ENCODE results near the gene VIL1. TPM values are rescaled to one million over a fixed set of nuclear protein-coding genes. Genes with fewer than 3 reads are reported as not detected.

The VIL1 gene
- total and polyA plus RNA-seq, 2 of the 13 experiments (the other 11 are each of a cell fraction or from before 2014, with no cell fraction given), result 287 to 301 TPM

DNA sequence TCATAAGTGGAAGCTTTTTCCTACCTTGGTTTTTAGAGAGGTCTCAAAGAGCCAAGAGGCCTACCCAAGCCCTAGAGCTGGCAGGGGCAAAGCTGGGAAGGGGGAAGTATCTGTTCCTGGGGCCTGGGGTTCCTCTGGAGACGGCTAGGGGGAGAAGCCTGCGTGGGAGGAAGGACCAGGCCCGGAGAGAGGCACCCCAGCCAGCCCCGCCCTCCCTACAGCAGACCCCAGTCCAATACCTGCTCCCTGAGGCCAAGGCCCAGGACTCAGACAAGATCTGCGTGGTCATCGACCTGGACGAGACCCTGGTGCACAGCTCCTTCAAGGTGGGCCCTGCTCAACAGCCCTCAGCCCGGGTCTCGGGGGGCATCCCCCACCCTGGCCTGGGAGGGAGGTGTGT, 17.0 kb upstream of the VIL1 start (continued):
- TF ChIP-seq, protein P1, sequence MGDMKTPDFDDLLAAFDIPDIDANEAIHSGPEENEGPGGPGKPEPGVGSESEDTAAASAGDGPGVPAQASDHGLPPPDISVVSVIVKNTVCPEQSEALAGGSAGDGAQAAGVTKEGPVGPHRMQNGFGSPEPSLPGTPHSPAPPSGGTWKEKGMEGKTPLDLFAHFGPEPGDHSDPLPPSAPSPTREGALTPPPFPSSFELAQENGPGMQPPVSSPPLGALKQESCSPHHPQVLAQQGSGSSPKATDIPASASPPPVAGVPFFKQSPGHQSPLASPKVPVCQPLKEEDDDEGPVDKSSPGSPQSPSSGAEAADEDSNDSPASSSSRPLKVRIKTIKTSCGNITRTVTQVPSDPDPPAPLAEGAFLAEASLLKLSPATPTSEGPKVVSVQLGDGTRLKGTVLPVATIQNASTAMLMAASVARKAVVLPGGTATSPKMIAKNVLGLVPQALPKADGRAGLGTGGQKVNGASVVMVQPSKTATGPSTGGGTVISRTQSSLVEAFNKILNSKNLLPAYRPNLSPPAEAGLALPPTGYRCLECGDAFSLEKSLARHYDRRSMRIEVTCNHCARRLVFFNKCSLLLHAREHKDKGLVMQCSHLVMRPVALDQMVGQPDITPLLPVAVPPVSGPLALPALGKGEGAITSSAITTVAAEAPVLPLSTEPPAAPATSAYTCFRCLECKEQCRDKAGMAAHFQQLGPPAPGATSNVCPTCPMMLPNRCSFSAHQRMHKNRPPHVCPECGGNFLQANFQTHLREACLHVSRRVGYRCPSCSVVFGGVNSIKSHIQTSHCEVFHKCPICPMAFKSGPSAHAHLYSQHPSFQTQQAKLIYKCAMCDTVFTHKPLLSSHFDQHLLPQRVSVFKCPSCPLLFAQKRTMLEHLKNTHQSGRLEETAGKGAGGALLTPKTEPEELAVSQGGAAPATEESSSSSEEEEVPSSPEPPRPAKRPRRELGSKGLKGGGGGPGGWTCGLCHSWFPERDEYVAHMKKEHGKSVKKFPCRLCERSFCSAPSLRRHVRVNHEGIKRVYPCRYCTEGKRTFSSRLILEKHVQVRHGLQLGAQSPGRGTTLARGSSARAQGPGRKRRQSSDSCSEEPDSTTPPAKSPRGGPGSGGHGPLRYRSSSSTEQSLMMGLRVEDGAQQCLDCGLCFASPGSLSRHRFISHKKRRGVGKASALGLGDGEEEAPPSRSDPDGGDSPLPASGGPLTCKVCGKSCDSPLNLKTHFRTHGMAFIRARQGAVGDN (CRISPR knock-in tag; IDR thresholded peaks at IDR 0.05), result no peak
- no peak for TF ChIP-seq RCOR2 (CRISPR knock-in tag; IDR thresholded peaks at IDR 0.05)
- no peak for TF ChIP-seq KAT2B (IDR thresholded peaks at IDR 0.05; ENCODE audit: borderline replicate concordance, low read depth, low read length)
- TF ChIP-seq, protein P2, sequence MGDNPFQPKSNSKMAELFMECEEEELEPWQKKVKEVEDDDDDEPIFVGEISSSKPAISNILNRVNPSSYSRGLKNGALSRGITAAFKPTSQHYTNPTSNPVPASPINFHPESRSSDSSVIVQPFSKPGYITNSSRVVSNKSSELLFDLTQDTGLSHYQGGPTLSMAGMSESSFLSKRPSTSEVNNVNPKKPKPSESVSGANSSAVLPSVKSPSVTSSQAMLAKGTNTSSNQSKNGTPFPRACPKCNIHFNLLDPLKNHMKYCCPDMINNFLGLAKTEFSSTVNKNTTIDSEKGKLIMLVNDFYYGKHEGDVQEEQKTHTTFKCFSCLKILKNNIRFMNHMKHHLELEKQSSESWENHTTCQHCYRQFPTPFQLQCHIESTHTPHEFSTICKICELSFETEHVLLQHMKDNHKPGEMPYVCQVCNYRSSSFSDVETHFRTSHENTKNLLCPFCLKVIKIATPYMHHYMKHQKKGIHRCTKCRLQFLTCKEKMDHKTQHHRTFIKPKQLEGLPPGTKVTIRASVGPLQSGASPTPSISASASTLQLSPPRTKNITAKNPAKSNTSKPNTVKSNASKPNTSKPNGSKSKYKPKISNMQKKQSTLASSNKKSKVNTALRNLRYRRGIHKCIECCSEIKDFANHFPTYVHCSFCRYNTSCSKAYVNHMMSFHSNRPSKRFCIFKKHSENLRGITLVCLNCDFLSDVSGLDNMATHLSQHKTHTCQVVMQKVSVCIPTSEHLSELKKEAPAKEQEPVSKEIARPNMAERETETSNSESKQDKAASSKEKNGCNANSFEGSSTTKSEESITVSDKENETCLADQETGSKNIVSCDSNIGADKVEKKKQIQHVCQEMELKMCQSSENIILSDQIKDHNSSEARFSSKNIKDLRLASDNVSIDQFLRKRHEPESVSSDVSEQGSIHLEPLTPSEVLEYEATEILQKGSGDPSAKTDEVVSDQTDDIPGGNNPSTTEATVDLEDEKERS (CRISPR knock-in tag; IDR thresholded peaks at IDR 0.05), result no peak
- TF ChIP-seq ZNF598 (CRISPR knock-in tag; IDR thresholded peaks at IDR 0.05; ENCODE audit: borderline replicate concordance), result 0 out of 2 replicates have a peak, but pooled peaks have one; percentile 17
- TF ChIP-seq ZNF205 (CRISPR knock-in tag; IDR thresholded peaks at IDR 0.05), result no peak
- TF ChIP-seq ATM (IDR thresholded peaks at IDR 0.05; ENCODE audit: borderline replicate concordance), result no peak
- no peak for TF ChIP-seq ZNF431 (CRISPR knock-in tag; IDR thresholded peaks at IDR 0.05; ENCODE audit: borderline replicate concordance, low read depth)
- TF ChIP-seq GTF3A (CRISPR knock-in tag; conservative IDR thresholded peaks at IDR 0.05), result no peak
- TF ChIP-seq, protein P3, sequence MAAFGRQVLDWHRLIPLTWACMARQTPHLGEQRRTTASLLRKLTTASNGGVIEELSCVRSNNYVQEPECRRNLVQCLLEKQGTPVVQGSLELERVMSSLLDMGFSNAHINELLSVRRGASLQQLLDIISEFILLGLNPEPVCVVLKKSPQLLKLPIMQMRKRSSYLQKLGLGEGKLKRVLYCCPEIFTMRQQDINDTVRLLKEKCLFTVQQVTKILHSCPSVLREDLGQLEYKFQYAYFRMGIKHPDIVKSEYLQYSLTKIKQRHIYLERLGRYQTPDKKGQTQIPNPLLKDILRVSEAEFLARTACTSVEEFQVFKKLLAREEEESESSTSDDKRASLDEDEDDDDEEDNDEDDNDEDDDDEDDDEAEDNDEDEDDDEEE (CRISPR knock-in tag; IDR thresholded peaks at IDR 0.05), result no peak
- TF ChIP-seq NR2F2 (IDR thresholded peaks at IDR 0.05; ENCODE audit: borderline replicate concordance, low read depth), result no peak
- TF ChIP-seq JUND (CRISPR knock-in tag; IDR thresholded peaks at IDR 0.05), result no peak
- TF ChIP-seq ZNF761 (CRISPR knock-in tag; conservative IDR thresholded peaks at IDR 0.05), result no peak
- TF ChIP-seq, protein P4, sequence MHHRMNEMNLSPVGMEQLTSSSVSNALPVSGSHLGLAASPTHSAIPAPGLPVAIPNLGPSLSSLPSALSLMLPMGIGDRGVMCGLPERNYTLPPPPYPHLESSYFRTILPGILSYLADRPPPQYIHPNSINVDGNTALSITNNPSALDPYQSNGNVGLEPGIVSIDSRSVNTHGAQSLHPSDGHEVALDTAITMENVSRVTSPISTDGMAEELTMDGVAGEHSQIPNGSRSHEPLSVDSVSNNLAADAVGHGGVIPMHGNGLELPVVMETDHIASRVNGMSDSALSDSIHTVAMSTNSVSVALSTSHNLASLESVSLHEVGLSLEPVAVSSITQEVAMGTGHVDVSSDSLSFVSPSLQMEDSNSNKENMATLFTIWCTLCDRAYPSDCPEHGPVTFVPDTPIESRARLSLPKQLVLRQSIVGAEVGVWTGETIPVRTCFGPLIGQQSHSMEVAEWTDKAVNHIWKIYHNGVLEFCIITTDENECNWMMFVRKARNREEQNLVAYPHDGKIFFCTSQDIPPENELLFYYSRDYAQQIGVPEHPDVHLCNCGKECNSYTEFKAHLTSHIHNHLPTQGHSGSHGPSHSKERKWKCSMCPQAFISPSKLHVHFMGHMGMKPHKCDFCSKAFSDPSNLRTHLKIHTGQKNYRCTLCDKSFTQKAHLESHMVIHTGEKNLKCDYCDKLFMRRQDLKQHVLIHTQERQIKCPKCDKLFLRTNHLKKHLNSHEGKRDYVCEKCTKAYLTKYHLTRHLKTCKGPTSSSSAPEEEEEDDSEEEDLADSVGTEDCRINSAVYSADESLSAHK (CRISPR knock-in tag; IDR thresholded peaks at IDR 0.05; ENCODE audit: borderline replicate concordance), result no peak
- TF ChIP-seq NFRKB (IDR thresholded peaks at IDR 0.05), result no peak
- TF ChIP-seq GATA4 (IDR thresholded peaks at IDR 0.05; ENCODE audit: borderline replicate concordance, low read depth), result 0 out of 2 replicates have a peak, but pooled peaks have one; percentile 1
- TF ChIP-seq, protein P5, sequence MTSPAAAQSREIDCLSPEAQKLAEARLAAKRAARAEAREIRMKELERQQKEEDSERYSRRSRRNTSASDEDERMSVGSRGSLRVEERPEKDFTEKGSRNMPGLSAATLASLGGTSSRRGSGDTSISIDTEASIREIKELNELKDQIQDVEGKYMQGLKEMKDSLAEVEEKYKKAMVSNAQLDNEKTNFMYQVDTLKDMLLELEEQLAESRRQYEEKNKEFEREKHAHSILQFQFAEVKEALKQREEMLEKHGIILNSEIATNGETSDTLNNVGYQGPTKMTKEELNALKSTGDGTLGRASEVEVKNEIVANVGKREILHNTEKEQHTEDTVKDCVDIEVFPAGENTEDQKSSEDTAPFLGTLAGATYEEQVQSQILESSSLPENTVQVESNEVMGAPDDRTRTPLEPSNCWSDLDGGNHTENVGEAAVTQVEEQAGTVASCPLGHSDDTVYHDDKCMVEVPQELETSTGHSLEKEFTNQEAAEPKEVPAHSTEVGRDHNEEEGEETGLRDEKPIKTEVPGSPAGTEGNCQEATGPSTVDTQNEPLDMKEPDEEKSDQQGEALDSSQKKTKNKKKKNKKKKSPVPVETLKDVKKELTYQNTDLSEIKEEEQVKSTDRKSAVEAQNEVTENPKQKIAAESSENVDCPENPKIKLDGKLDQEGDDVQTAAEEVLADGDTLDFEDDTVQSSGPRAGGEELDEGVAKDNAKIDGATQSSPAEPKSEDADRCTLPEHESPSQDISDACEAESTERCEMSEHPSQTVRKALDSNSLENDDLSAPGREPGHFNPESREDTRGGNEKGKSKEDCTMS (CRISPR knock-in tag; conservative IDR thresholded peaks at IDR 0.05), result no peak

Data from HepG2 (cell line).